HG02970 (cell line): Measurements from ENCODE around the gene CHGA.

Experiments used
- ATAC-seq: cut with Tn5 transposase; IDR thresholded peaks from one replicate; pipeline ENCODE4 v1.9.1; 2021; ENCODE audit warnings: mild to moderate bottlenecking, moderate library complexity, moderate number of reproducible peaks; ENCODE audit not compliant: unreplicated experiment, low FRiP score

CHGA gene

GRCh38 chr14:92958373-92959188 lies 35.6 kb downstream of the CHGA start:
- no peak for ATAC-seq

GRCh38 chr14:92959189-92959531 lies 36.2 kb downstream of the CHGA start:
- no peak for ATAC-seq

DNA sequence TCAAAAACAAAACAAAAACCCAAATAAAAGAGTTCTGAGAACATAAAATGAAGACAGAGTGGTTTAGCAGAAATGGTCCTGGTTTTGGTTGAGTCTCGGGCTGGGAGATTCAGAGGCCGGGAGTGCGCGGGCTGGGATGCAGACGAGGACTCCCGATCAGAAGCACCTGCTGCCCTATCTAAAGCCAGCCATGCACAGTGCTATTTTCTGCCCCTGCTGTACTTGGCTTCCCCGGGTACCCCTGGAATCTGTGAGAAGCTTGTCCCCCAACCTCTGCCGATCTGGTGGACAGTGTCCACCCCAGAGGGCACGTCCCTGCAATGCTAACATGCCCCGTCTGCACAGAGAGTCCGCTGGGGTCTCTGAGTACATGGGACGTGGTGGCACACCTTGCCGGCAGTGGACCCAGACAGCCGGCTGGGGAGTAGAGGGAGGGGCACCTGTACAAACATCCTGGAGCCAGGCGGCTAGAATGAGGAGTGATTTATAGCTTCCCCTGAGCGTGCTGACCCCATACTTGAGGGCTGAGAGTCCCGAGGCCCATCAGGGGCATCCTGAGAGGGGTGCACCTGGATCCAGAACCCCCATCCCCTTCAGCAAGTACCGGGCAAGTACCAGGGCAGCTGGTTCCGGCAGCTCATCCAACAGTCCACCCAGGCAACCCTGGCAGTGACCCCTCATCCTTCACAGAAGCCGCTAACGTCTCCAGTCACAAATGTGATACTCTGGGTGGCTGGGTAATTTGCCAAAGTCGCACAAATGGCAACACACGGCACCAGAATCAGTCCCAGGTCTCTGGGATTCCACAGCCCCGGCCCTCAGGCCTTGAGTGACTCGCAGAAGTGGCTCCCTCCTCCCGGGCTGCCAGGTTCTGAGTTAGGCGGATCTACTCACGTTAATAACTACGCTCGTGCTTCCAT lies 37.1 kb downstream of the CHGA start:
- no peak for ATAC-seq

- no peak for ATAC-seq
Measured at GRCh38 chr14:92960706-92961566, 38.0 kb downstream of the CHGA start.

DNA sequence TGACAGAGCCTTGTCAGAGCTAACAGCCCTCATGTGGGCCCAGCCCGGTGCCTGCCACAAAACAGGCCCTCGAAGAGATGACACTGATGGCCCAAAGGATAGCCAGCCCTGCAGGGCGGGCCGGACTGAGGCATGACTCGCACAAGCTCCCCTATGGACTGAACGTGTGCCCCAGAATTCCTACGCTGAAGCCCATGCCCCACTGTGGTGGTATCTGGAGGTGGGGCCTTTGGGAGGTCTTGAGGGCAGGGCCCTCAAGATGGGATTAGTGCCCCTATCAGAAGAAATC lies 38.6 kb downstream of the CHGA start:
- ATAC-seq, result no peak

DNA sequence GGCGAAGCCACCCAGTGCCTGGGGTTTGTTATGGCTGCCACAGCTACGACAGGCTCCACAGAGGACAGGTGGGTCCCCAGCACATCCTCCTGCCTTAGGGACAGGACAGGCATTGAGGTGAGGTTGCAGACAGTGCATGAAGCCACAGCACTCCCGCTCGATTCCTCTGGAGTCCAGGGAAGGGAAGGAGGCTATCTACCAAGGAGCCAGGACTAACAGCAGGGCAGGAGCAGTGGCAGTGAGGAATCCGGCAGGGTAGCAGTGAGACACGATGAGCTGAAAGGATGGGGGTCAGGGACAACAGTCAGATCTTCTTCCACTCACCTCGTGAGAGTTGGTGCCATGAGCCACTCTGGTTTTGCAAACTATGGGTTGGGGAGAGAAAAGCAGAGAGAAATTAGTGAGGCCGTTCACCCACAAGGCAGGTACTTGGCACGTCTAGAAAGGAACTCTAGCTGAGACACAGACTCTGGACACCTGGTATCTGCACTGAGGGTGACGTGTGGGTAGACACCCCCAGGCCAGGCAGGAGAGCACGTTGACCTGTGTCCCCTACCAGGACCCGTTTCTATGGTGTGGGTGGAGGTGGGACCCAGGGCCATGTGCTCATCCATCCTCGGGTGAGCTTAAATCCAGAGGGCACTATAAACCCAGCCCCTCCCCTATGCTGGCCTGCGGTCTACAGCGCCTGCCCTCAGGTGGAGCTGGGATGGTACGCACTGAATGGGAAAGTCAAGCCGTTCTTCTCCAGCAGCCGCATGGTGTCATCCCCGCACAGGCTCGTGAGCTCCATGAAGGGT lies 39.3 kb downstream of the CHGA start:
- no peak for ATAC-seq

DNA sequence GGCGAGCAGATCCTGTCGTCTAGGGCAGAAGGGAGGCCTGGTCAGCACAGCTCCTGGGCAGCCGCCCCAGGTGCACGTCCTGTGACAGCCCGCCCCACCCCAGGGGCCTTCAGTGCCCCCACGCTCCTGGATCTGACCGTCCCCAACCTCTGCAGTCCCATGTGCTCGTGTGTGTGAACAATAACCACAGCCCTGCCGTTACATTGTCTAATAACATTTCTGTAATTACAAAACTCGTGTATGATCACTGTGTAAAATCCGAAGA lies 39.8 kb downstream of the CHGA start:
- ATAC-seq, result no peak

- no peak for ATAC-seq
Measured at GRCh38 chr14:92963301-92964123, 40.6 kb downstream of the CHGA start.

- no peak for ATAC-seq
Measured at GRCh38 chr14:92964124-92965109, 41.5 kb downstream of the CHGA start.

DNA sequence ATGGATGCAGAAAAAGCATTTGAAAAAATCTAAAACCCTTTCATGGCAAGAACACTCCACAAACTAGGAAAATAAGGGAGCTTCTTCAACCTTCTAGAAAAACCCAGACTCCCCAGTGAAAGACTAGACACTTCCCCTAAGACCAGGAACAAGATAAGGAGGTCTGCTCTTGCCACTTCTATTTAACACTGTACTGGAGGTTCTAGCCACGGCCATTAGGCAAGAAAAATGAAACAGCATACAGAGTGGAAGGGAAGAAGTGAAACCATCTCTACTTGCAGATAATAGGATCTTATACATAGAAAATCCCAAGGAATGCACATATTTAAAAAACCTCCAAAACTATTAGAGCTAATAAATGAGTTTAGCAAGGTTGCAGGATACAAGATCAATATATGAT lies 42.3 kb downstream of the CHGA start:
- ATAC-seq, result no peak

DNA sequence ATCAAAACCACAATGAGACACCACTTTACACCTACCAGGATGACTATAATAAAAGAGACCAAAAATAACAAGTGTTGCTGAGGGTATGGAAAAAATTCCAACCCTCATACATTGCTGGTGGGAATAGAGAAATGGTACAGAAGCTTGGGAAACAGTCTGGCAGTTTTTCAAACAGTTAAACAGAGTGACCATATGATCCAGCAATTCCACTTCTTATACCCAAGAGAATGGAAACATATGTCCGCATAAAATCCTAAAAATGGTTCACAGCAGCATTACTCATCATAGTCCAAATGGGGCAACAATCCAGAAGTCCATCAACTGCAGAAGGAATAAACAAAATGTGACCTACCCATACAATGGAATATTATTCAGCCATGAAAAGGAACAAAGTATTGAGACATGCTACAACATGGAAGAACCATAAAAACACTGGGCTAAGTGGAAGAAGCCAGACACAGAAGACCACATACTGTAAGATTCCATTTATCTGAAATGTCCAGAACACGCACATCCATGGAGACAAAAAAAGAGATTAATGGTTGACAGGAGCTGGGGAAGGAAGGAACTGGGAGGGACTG lies 44.5 kb downstream of the CHGA start:
- ATAC-seq, result no peak

- no peak for ATAC-seq
Measured at GRCh38 chr14:92968291-92969020, 45.5 kb downstream of the CHGA start.

GRCh38 chr14:92969430-92969829 lies 46.5 kb downstream of the CHGA start:
- ATAC-seq, result no peak

DNA sequence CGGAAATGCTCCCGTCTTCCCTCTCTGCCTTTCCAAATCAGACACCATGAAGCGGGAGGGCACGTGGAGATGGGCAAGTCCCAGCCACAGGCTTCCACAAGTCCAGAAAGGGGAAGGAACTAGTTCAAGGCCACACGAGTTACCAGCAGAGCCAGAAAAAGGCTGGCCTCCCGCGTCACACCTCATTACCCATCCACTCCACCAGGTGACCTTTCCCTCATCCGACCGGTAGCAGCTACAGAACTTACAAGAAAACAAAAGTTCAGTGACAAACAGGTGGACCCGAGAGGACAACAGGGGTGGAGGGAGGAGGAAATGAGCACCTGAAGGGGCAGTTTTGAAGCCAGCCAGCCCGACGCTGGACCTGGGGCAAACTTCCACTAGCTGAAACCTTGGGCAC lies 46.9 kb downstream of the CHGA start:
- ATAC-seq, result no peak

DNA sequence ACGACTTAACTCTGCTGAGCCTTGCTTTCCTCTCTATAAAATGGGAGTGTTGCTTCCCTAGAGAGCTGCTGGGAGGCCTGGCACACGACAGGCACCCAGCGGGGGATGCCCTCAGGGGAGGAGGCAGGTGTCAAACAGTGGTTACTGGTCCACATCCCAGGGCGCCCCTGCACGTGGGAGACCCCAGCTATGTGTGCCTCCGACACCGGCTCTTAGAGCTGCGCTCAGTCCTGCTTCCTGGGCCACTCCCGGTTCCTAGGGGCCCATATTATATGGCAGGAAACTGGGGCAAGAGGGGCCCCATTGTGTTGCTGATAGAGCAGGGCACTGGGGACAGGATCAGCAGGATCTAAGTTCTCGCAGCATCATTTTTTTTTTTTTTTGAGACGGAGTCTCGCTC lies 47.3 kb downstream of the CHGA start:
- no peak for ATAC-seq

- no peak for ATAC-seq
Measured at GRCh38 chr14:92971601-92972180, 48.7 kb downstream of the CHGA start.

DNA sequence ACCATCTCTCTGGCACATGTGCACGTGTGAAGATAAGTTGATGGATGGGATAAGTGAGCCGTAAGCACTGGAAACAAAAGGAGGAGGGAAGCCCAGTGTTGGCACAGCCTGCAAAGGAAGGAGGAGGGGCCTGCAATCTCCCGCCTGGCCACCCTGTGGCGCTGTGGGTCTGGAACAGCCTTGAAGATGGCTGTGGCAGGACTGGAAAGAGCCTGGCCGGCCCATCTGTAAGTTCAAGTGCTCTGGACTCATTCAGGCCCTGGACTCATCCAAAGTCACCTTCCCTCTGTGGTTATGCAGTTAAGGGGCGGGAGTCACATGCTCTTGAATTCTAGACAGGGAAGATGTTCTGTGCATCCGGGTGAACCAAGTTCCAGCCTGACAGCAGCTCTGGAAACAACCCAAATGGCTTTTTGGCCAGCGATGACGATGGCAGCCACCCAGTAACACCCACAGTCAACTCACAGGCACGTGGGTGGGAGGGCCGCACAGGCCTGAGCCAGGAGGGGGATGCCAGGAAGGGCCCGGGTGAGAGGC lies 50.4 kb downstream of the CHGA start:
- no peak for ATAC-seq
